ENCODE measurements around the gene TPSB2.
A peak's percentile ranks its signal among the peaks of the same experiment; 100 is the strongest.
"Not testable (repeated sequence)": the region's sequence is repeated elsewhere in the genome, so short reads cannot be mapped to it uniquely, and the experiment has no call there.

Gene TPSB2

DNA sequence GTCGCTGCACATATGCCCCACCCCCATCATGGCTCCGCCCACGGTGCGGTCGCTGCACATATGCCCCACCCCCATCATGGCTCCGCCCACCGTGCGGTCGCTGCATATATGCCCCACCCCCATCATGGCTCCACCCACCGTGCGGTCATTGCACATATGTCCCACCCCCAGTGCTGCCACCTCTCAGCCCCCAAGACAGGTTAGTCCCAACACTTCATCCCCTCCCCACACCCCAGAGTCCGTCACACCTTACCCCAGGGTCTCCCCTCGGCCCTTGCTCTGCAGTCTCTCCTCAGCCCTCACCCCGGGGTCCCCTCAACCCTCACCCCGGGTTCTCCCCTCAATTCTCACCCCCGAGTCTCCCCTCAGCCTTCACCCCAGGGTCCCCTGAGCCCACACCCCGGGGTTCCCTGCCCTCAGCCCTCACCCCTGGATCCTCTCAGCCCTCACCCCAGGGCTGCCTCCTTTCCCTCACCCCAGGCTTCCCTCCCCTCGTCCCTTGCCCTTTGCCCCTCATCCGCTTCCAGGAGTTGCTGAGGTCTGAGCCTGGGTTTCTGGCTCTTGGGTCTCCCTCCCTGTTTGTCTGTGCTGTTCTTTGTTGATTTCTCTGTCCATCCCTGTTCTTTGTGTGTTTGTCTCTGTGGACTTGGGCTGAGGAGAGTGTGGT, 30.5 kb downstream of the TPSB2 start:
- ATAC-seq (no peak), DNase-seq (no peak)

DNA sequence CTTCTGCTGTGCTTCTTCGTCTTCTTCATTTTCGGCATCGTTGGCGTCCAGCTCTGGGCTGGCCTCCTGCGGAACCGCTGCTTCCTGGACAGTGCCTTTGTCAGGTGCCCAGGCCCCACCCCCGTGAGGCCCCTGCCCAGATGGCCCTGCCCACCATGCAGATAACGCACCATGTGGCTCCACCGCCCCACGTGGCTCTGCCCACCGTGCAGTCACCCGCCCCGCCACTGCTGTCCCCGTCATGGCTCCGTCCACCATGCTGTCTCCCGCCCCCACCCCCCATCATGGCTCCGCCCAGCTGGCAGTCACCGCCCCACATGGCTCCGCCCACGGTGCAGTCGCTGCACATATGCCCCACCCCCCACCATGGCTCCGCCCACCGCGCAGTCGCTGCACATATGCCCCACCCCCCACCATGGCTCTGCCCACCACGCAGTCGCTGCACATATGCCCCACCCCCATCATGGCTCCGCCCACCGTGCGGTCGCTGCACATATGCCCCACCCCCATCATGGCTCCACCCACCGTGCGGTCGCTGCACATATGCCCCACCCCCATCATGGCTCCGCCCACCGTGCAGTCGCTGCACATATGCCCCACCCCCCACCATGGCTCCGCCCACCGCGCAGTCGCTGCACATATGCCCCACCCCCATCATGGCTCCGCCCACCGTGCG, 31.2 kb downstream of the TPSB2 start:
- not testable (repeated sequence) for DNase-seq, ATAC-seq

DNA sequence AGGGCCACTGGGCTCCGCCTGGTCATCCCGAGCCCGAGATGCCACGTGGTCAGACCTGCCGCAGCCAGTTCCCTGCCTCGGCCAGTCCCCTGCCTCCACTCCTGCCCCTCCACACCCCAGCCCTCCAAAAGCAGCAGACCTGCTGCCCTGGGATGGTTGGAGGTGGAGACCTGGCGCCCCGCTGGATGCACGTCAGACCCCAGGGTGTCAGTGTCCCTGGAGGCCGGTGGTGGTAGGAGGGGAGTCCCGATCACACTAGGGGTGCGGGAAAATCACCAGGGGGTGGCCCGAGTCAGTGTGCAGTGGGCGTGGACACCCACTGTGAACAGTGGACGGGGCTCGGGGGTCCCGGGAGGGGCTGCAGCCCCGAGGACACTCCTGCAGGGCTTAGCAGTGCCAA, 31.8 kb downstream of the TPSB2 start:
- DNase-seq = no peak
- ATAC-seq = no peak

DNA sequence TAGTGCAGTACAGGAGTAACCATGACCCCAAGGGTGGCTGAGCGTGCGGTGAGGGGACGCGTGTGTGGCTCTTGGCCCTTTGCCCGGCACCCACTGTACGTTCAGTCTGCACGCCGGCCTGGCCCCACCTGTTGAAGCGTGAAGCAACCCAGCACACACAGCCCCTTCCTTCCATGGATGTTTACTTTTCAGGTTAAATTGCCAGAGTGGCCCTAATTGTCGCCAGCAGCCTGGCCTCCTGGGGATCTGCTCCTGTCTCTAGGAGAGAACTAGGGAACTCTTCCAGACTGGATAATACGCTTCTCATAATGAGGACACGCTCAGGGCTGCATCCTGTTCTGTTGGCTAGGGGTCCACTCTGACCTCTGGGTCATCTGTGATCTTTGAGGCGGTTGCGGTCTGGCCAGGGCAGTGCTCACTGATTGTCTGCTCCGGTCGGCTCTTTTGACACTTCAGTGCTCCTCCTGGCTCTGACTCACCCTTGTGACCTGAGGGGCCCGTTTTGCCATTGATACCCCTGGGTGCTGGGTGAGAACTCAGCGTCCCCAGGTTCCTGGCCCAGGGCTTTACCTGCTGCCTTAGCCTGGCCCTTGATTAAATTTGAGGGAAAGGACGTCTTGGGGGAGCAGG, 32.6 kb downstream of the TPSB2 start:
- no peak for DNase-seq
- no peak for ATAC-seq

DNA sequence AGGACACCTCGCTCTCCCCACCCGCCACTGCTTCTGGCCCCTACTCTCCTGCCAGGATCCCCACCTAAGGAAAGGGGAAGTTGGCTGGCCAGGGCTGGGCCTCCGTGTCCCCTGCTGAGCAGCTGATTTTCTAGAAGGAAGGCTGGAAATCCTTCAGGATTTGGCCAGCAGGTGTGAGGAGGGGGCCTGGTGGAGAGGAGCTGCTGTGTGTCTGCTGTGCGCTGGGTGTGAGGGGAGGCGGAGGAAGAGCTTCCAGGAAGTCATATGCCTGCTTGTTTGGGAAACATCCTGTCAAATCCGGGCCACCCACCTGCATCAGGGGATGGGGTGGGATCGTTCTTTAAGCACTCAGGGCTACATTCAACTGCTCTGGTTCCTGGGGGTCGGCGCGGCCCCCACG, 33.5 kb downstream of the TPSB2 start:
- ATAC-seq = no peak
- DNase-seq = no peak

DNA sequence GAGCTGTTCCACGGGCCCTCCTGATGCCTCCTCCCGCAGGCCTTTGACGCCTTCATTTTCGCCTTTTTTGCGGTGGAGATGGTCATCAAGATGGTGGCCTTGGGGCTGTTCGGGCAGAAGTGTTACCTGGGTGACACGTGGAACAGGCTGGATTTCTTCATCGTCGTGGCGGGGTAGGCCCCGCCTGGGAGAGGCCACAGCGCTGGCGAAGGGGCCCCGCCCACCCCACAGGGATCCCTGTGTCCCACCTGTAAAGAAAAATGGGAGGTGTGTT, 34.7 kb downstream of the TPSB2 start:
- no peak for ATAC-seq
- no peak for DNase-seq

DNA sequence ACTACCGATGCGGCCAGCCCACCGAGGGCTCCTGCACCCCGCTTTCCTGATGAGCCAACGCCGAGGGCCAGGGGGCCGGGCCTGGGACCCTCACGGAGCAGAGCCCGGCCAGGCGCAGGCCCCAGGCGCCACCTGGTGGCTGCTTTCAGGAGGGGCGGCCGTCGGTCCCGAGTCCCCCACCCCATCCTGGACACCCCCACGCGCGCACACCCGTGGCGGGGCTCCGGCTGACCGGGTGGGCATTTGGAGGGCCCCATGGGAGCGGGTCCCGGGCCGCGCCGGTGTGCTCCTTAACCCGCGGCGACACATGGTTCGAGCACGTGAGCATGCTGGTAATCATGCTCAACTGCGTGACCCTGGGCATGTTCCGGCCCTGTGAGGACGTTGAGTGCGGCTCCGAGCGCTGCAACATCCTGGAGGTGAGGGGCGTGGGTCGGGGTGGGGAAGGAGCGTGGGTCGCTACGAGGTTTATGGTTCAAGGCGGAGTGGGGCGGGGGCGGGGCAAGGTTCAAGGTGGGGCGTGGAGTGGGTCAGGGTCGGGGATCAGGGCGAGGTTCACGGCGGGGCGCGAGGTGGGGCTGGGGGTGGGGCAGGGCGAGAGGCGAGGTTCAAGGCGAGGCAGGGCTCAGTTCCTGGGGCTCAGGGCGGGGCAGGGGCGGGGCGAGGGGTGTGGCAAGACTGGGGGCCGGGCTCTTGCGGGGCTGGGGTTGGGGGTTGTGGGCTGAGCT, 35.2 kb downstream of the TPSB2 start:
- DNase-seq (peak; percentile 51), ATAC-seq (no peak)

DNA sequence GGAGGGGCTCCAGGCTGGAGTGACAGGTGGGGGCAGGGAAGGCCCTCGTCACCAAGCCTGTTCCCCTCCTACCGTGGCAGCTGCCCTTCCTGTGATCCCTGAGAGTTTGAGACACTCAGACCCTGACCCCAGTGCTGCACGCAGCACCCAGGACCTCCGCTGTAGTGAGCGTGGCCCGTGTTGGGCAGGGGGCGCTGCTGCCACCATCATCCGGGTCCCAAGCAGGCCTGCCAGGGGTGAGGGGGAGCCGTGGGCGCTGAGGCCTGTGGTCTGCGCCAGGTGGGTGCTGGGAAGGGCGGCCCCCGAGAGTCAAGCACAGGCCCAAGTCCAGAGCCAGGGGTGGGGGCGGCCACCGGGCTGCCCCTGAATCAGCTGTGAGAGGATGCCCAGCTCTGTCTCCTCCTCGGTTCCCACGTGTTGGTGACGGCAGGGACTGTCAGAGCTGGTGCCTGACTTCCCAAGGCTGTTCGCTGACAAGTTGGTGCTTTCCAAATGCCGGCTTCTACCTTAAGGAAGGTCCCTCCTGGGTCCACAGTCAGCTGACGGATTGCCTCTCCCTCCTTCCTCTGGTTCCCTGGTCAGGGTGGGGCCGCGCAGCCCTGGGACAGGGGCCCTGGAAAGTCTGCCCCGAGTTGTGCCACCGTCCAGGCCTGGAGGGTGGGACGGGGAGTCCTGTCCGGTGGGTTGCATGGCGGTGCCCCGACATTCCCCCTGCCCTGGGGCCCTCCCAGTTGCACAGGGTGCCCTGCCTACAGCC, 36.0 kb downstream of the TPSB2 start:
- ATAC-seq = no peak

DNA sequence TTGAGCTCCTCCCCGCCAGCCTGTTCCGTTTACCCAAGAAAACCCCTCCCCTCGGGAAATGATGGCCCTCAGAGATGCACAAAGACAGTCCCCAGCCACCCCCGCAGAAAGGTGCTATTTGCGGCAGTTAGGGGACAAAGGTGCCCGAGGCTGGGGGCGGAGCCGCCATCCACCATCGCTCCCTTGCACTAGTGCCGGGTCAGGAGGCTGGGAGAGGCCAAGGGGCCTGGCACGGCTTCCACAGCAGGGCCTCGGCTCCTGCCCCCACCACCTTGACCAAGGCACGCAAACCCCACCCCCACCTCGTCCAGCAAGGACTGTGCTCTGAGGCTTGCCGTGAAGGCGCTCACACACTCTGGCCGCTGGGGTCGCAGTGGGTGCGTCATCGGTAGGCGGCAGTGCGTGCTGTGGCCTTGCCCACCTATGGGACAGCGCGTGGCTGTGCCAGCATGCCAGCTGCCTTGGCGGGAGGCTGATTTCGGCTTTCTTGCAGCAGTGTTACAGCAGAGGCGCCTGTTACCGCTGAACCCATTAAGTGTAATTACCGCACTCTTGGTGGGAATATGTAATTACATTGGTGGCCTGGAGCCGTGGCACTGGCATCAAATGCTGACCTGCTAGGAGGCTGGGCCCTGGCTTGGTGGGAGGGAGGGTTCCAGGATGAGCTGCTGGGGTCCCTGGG, 36.7 kb downstream of the TPSB2 start:
- ATAC-seq (no peak), DNase-seq (no peak)

More for the DNA sequence above, 36.0 kb downstream of the TPSB2 start:
- DNase-seq = no peak

DNA sequence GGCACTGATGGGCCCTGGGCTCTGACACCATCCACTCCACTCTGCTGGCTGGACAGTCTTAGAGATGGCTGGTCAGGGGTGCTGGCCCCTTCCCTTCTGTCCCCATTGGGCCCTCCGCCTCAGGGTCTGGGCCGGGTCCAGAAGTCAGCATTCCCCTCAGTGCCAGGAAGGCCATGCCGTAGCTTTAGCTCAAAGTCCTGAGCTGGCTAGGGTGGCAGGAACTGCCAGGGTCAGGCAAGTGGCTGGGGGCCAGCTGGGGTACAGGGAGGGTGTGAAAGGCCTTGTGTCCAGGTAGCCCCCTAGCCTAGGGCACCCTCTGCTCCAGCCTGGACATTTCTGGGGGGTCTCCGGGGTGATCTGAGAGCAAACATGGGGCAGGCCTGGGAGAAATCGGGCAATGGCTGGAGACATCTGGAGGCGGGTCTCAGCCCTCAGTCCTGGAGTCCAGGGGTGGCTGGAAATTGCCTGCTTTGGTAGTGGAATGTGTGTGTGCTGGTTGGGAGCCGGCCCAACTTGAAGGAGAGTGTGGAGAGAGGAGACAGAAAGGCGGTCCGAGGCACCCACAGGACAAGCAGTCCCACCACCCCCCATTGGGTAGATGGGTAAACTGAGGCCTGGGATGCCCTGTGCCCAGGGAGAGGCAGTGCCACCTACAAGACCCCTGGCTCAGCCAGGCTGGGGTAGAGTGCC, 37.5 kb downstream of the TPSB2 start:
- ATAC-seq = no peak
- DNase-seq = no peak

DNA sequence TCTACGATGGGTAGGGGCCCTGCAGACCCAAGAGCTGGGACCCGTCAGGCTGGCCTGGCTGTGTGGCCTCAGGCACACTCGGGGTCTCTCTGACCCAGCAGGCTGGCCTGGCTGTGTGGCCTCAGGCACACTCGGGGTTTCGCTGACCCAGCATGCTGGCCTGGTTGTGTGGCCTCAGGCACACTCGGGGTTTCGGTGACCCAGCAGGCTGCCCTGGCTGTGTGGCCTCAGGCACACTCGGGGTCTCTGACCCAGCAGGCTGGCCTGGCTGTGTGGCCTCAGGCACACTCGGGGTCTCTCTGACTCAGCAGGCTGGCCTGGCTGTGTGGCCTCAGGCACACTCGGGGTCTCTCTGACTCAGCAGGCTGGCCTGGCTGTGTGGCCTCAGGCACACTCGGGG, 39.2 kb downstream of the TPSB2 start:
- DNase-seq, ATAC-seq: not testable (repeated sequence)

DNA sequence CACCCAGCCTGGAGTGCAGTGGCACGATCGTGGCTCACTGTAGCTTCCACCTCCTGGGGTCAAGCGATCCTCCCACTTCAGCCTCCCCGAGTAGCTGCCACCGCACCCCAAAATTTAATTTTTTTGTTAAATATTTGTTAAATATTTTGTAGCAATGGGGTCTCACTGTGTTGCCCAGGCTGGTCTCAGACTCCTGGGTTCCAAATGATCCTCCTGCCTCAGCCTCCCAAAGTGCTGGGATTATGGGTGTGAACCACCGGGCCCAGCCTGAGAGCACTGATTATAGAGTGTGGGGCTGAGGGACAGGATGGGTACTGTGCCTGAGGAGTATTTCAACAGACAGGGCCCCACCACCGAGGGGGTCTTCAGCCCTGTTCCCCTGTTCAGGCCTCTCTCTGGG, 40.5 kb downstream of the TPSB2 start:
- no peak for ATAC-seq
- no peak for DNase-seq

DNA sequence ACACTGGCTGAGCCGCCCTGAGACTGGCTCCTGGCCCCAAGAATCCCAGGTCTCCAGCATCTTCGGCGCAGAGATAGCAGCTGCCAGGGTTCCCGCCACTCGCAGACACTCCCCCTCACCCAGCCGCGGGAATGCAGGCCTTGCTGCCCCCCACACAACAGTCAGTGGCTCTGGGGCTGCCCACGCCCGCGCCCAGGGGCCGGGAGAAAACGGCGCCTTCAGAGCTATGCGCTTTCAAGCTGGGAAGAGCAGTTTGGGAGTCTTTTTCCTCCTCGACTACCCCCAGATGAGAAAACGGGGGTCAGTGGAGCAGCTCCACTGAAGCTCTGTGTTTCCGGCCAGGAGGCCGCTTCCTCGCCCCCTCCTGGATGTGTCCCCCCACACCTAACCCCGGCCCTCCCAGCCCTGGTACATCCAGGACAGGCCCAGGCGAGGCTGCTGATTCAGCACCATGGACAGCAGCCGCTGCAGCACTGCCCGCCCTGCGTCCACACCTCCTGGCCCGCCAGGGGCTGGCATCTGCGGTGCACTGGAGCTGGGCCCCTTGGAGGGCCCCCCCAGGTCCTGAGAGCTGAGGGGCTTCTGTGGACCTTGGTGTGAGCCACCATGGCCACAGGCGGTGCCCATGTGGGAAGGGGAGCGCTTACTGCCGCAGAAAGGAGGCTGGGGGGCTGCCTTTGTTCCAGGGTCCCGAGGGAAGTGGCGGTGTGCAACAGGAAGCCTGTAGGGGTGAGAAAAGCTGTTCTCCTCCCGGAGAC, 41.4 kb downstream of the TPSB2 start:
- DNase-seq = peak; percentile 53
- no peak for ATAC-seq

DNA sequence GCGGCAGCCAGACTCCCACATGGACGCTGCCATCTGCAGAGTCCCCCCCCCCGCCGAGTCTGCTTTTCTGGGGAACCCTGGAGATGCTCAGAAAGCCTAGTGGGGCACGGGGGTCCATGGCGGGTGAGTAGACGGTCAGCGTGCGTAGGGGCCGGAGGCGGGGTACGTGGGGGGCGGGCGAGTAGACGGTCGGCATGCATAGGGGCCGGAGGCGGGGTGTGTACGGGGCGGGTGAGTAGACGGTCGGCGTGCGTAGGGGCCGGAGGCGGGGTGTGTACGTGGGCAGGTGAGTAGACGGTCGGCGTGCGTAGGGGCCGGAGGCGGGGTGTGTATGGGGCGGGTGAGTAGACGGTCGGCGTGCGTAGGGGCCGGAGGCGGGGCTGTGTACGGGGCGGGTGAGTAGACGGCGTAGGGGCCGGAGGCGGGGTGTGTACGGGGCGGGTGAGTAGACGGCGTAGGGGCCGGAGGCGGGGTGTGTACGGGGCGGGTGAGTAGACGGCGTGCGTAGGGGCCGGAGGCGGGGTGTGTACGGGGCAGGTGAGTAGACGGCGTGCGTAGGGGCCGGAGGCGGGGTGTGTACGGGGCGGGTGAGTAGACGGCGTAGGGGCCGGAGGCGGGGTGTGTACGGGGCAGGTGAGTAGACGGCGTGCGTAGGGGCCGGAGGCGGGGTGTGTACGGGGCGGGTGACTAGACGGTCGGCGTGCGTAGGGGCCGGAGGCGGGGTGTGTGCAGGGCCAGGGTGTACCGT, 44.4 kb downstream of the TPSB2 start:
- not testable (repeated sequence) for DNase-seq, ATAC-seq

DNA sequence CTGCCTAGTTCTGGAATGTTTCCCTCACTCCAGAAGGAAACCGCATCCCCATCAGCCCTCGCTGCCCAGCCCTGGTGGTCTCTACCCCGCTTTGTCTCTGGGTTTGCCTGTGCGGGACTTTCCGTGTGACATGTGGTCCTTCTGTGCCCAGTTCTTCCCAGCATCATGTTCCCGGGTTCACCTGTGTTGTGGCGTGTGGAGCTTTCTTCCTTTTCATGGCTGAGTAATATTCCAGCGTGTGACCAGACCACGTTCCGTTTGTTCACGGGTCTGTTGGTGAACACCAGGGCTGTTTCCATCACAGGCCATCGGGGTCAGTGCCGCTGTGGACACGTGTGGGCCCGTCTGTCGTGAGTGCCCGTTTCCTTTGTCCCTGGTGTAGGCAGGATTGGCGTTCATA, 45.0 kb downstream of the TPSB2 start:
- DNase-seq (no peak), ATAC-seq (no peak)

DNA sequence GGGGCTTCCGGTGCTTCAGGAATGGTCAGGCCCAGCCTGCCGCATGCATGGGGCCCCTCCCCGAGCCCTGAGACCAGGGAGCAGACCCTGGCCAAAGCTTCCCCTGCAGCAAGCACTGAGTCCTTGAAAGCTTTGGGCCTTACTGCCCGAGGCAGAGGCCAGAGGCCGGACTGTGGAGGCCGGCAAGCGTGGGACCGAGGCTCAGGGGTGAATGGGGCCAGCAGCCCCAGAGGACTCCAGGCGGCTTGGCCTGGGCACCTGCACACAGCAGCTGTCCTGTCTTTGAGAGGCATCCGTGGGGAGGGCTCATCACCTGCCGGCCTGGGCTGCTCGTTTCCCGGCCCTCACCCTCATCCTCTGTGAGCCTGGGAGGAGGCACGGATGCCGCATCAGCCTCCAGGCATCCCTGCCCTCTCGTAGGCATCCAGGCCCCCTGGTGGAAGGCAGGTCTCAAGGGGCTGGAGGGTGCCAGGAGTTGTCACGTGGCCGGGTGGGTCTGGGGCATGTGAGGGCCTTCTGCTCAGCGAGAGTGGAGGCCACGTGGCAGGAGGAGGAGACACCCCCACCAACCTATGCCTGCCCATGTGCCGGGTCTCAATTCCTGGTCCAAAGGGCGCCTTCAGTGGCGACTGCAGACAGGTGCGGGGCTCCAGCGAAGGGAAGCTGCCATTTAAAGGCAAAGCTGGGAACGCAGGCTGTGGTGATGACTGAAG, 45.7 kb downstream of the TPSB2 start:
- DNase-seq = no peak
- no peak for ATAC-seq

DNA sequence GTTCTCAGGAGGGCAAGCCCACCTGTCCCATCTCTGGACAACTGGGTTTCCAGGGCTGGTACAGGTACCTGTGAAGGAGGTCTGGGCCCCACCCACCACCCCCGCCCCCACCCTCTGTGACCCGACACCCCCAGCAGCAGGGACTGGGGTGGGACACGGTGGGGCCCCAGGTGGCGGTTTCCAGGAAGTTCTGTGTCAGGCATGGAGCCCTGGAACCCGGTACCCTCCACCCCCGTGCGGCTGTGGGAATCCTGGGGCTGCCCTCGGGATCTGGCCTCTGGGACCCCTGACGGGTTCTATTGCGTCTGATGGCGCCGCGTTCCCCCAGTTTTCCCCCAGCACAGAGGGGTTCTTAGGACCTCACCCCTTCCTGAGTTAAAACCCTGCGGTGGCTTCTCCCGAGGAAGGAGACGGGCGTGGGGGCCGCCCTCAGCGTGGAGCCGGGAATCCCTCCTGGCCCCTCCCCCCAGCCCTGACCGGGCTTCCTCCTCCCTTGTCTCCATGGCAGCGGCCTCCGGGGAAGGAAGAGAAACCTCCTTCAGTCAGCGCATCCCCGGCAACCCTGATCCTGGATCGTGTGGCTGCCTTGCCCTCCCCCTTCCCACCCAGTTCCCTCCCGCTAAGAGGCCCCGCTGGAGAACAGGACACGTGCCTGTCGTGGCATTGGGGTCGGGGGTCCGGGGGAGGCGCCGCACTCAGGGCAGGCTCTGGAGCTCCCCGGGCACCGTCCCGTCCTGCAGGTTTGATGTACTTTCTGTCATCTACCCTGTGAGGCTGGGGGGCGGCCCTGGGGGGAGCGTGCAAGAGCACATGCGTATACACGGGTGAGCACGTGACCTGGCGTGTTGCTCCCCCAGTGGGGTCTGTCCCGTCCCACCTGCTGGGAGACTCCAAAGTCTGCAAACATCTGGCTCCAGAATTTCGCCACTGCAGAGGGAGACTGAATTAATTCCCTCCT, 46.8 kb downstream of the TPSB2 start:
- ATAC-seq (no peak), DNase-seq (no peak)

DNA sequence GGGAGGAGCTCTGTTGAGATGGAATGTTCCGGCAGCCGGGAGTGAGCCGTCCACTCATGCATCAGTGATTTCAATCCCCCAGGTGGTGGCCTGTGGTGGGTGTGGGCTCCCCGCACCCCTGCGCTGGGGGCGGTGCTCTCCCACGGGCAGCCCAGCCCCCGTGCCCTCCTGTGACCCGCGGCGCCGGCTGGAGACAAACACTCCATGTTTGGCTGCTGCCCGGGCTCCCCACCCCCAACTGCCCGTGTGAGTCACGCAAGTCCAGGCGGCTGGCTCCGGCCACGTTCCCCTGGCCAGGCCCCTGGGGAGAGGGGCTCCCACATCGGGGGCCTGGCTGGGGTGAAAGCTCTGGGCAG, 47.7 kb downstream of the TPSB2 start:
- ATAC-seq (no peak), DNase-seq (no peak)
